Measurements from ENCODE around the gene NEGR1.

DNA sequence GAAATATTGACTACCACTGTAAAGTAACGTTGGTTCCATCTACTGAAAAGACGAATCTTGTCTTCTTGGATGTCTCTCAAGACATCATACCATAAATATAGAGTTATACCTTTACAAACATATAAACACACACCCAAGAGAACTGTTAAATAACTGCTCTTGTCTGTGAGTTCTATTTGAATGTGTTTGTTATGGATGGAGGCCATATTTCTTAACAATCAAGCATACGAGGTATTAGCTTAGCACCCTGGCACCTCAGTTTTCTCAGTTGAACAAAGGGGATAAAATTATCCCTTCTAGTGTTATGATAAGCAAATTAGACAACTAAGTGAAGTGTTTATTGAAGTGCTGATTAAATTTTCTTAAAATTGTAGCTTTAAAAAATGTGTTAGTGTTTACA, 864.9 kb downstream of the NEGR1 start:
- no peak for TF ChIP-seq POLR2A (IDR thresholded peaks at IDR 0.05)
- TF ChIP-seq, protein P1, sequence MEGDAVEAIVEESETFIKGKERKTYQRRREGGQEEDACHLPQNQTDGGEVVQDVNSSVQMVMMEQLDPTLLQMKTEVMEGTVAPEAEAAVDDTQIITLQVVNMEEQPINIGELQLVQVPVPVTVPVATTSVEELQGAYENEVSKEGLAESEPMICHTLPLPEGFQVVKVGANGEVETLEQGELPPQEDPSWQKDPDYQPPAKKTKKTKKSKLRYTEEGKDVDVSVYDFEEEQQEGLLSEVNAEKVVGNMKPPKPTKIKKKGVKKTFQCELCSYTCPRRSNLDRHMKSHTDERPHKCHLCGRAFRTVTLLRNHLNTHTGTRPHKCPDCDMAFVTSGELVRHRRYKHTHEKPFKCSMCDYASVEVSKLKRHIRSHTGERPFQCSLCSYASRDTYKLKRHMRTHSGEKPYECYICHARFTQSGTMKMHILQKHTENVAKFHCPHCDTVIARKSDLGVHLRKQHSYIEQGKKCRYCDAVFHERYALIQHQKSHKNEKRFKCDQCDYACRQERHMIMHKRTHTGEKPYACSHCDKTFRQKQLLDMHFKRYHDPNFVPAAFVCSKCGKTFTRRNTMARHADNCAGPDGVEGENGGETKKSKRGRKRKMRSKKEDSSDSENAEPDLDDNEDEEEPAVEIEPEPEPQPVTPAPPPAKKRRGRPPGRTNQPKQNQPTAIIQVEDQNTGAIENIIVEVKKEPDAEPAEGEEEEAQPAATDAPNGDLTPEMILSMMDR (IDR thresholded peaks at IDR 0.05): no peak
